ENCODE measurements around the gene BAG5. TPM values are rescaled to one million over a fixed set of nuclear protein-coding genes. Genes with fewer than 3 reads are reported as not detected.
A peak's percentile ranks its signal among the peaks of the same experiment; 100 is the strongest.

The BAG5 gene
- total RNA-seq, 1 experiment from 2014 or later: 29.2 TPM

DNA sequence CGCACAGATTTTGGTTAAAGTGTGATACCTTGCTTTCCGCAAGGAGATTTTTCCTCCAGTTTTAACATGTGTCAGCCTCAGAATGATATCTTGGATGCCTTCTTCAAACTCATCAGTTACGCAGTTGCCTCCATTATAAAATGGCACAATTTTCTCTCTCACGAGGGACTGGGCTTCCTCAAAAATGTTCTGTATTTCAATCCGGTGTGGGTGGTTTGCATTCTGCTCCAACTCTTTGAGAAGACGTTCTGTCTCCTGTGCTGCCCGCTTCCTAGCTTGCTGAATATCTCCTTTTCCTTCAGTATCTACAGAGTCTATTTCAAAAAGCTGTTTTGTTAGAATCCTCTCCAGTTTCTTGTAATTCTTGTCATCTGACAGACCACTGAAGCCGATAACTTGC lies 1.8 kb downstream of the BAG5 start (continued):
- TF ChIP-seq, protein P1, sequence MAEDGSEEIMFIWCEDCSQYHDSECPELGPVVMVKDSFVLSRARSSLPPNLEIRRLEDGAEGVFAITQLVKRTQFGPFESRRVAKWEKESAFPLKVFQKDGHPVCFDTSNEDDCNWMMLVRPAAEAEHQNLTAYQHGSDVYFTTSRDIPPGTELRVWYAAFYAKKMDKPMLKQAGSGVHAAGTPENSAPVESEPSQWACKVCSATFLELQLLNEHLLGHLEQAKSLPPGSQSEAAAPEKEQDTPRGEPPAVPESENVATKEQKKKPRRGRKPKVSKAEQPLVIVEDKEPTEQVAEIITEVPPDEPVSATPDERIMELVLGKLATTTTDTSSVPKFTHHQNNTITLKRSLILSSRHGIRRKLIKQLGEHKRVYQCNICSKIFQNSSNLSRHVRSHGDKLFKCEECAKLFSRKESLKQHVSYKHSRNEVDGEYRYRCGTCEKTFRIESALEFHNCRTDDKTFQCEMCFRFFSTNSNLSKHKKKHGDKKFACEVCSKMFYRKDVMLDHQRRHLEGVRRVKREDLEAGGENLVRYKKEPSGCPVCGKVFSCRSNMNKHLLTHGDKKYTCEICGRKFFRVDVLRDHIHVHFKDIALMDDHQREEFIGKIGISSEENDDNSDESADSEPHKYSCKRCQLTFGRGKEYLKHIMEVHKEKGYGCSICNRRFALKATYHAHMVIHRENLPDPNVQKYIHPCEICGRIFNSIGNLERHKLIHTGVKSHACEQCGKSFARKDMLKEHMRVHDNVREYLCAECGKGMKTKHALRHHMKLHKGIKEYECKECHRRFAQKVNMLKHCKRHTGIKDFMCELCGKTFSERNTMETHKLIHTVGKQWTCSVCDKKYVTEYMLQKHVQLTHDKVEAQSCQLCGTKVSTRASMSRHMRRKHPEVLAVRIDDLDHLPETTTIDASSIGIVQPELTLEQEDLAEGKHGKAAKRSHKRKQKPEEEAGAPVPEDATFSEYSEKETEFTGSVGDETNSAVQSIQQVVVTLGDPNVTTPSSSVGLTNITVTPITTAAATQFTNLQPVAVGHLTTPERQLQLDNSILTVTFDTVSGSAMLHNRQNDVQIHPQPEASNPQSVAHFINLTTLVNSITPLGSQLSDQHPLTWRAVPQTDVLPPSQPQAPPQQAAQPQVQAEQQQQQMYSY (CRISPR knock-in tag; IDR thresholded peaks at IDR 0.05): no peak
- TF ChIP-seq TEAD4 (CRISPR knock-in tag; IDR thresholded peaks at IDR 0.05): no peak
- TF ChIP-seq RORB (CRISPR knock-in tag; IDR thresholded peaks at IDR 0.05): no peak
- no peak for TF ChIP-seq GTF2I (CRISPR knock-in tag; conservative IDR thresholded peaks at IDR 0.05)
- no peak for TF ChIP-seq ZNF396 (CRISPR knock-in tag; IDR thresholded peaks at IDR 0.05; ENCODE audit: borderline replicate concordance)
- no peak for TF ChIP-seq ZNF317 (CRISPR knock-in tag; IDR thresholded peaks at IDR 0.05; ENCODE audit: borderline replicate concordance, low read depth)

DNA sequence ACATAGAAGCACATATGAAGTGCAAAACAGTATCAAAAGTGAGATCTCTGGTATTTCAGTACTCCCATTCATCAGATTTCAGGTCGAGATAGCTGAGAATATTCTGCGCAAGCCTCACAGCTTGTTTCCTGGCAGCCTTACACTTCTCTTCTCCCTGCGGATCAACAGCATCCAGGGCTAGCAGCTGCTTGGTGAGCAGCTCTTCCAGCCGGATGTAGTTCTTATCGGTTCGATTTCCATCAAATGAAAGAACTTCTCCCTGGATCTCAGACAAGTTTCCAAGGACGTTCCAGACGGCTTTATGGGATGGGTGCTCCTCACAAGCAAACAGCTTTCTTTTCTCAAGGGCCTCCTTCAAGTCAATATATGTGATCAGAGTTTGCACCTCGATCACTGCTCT lies 2.7 kb downstream of the BAG5 start:
- H3K4me1 Mint-ChIP-seq: peaks cover 27% of the 10 kb centered on the region
- no peak overlapping the region for H3K27ac Mint-ChIP-seq
- peaks cover 22% of the 10 kb centered on the region for H3K36me3 Mint-ChIP-seq
- ChIA-PET CTCF (no interaction called here), POLR2A (no interaction called here)
- H3K4me3 Mint-ChIP-seq: no peak overlapping the region
- no peaks in the 10 kb centered on the region for H3K9me3 Mint-ChIP-seq
- no peak for TF ChIP-seq ZNF317 (CRISPR knock-in tag; IDR thresholded peaks at IDR 0.05; ENCODE audit: borderline replicate concordance, low read depth)
- DNase-seq (ENCODE audit: low spot score) (no peak), ATAC-seq (no peak)
- H3K27me3 Mint-ChIP-seq (ENCODE audit: low read depth): no peaks in the 10 kb centered on the region

DNA sequence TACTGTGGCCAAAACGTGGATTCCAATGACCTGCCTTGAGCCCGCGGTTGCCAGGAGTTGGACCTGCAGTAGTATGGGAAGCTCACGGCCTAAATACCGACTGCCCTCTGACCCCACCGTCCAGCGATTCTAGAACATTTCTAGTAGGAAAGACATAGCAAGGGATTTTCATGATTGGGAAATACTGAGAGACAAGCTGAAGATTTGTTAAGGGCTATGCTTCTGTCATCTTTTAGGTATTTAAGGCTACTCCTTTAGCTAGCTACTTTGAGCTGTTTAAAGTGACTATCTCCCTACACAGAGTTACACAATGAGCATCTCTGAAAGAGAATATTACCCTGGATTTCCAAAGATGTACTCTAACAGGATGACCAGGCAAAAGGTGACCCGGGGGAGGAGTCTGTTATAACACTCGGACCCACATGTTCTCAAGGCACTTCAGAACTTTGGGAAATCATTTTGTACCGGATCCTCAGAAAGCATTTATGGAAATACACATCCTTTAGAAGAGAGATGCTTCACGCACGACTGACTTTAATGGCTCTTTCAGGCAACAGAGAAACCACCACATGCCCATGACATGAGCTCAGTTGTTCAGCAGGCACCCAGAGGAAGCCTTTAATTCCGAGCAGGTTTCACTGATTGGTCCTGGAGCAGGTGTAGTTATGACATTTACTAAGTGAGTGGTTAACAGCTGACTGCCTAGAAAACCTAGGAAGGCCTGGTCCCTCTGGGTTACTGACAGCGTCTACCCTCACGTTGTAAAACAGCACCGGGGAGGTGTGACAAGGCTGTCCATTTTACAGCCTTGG lies 4.2 kb downstream of the BAG5 start:
- ChIA-PET CTCF (interaction anchor here (2.1 to 2.8 kb wide), 2 partner anchors 11 to 40 kb away, joined by 13 to 14 read pairs; no protein-coding TSS in a partner anchor), POLR2A (no interaction called here)
- ATAC-seq (no peak), DNase-seq (ENCODE audit: low spot score) (no peak)
- no peak for TF ChIP-seq CREB1 (CRISPR knock-in tag; IDR thresholded peaks at IDR 0.05)
- no peak for TF ChIP-seq TP53 (CRISPR knock-in tag; IDR thresholded peaks at IDR 0.05)
- TF ChIP-seq TEAD4 (CRISPR knock-in tag; IDR thresholded peaks at IDR 0.05): no peak
- TF ChIP-seq NFYB (CRISPR knock-in tag; conservative IDR thresholded peaks at IDR 0.05; ENCODE audit: low read depth): no peak
- TF ChIP-seq FOXK1 (CRISPR knock-in tag; IDR thresholded peaks at IDR 0.05): no peak
- TF ChIP-seq ZNF423 (CRISPR knock-in tag; IDR thresholded peaks at IDR 0.05): no peak
- TF ChIP-seq CBFB (CRISPR knock-in tag; IDR thresholded peaks at IDR 0.05; ENCODE audit: low read depth): no peak
- TF ChIP-seq, protein P2, sequence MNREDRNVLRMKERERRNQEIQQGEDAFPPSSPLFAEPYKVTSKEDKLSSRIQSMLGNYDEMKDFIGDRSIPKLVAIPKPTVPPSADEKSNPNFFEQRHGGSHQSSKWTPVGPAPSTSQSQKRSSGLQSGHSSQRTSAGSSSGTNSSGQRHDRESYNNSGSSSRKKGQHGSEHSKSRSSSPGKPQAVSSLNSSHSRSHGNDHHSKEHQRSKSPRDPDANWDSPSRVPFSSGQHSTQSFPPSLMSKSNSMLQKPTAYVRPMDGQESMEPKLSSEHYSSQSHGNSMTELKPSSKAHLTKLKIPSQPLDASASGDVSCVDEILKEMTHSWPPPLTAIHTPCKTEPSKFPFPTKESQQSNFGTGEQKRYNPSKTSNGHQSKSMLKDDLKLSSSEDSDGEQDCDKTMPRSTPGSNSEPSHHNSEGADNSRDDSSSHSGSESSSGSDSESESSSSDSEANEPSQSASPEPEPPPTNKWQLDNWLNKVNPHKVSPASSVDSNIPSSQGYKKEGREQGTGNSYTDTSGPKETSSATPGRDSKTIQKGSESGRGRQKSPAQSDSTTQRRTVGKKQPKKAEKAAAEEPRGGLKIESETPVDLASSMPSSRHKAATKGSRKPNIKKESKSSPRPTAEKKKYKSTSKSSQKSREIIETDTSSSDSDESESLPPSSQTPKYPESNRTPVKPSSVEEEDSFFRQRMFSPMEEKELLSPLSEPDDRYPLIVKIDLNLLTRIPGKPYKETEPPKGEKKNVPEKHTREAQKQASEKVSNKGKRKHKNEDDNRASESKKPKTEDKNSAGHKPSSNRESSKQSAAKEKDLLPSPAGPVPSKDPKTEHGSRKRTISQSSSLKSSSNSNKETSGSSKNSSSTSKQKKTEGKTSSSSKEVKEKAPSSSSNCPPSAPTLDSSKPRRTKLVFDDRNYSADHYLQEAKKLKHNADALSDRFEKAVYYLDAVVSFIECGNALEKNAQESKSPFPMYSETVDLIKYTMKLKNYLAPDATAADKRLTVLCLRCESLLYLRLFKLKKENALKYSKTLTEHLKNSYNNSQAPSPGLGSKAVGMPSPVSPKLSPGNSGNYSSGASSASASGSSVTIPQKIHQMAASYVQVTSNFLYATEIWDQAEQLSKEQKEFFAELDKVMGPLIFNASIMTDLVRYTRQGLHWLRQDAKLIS (CRISPR knock-in tag; IDR thresholded peaks at IDR 0.05; ENCODE audit: borderline replicate concordance): no peak
- TF ChIP-seq GTF2I (CRISPR knock-in tag; conservative IDR thresholded peaks at IDR 0.05): no peak
- no peak for TF ChIP-seq ELF4 (CRISPR knock-in tag; IDR thresholded peaks at IDR 0.05; ENCODE audit: low read depth)
- TF ChIP-seq, protein P3, sequence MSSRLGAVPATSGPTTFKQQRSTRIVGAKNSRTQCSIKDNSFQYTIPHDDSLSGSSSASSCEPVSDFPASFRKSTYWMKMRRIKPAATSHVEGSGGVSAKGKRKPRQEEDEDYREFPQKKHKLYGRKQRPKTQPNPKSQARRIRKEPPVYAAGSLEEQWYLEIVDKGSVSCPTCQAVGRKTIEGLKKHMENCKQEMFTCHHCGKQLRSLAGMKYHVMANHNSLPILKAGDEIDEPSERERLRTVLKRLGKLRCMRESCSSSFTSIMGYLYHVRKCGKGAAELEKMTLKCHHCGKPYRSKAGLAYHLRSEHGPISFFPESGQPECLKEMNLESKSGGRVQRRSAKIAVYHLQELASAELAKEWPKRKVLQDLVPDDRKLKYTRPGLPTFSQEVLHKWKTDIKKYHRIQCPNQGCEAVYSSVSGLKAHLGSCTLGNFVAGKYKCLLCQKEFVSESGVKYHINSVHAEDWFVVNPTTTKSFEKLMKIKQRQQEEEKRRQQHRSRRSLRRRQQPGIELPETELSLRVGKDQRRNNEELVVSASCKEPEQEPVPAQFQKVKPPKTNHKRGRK (CRISPR knock-in tag; IDR thresholded peaks at IDR 0.05; ENCODE audit: borderline replicate concordance): no peak
- TF ChIP-seq ZBTB21 (CRISPR knock-in tag; IDR thresholded peaks at IDR 0.05; ENCODE audit: borderline replicate concordance): no peak
- TF ChIP-seq, protein P4, sequence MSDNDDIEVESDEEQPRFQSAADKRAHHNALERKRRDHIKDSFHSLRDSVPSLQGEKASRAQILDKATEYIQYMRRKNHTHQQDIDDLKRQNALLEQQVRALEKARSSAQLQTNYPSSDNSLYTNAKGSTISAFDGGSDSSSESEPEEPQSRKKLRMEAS (CRISPR knock-in tag; IDR thresholded peaks at IDR 0.05): no peak
- TF ChIP-seq ZNF232 (CRISPR knock-in tag; IDR thresholded peaks at IDR 0.05): no peak
- no peak for TF ChIP-seq MYBL2 (CRISPR knock-in tag; IDR thresholded peaks at IDR 0.05)
- Mint-ChIP-seq H3K36me3 (peaks cover 22% of the 10 kb centered on the region), H3K27ac (0 out of 2 replicates have a peak overlapping the region, but pooled peaks have one; percentile 36), H3K9me3 (no peaks in the 10 kb centered on the region), H3K27me3 (ENCODE audit: low read depth) (no peaks in the 10 kb centered on the region), H3K4me3 (no peak overlapping the region), H3K4me1 (peaks cover 18% of the 10 kb centered on the region)

All from WTC11 (cell line).